NOMO-1 (cell line): Measurements from ENCODE around the gene NFIX.

Source experiments
- DNase-seq, 2 experiments: peaks; one replicate each; lab custom pipeline; 2025; ENCODE audit not compliant: unreplicated experiment in 2 of 2; lab: John Stamatoyannopoulos, UW

Gene NFIX

GRCh38 chr19:13006431-13007281, 11.4 kb downstream of the NFIX start:
- DNase-seq, result no peak

DNA sequence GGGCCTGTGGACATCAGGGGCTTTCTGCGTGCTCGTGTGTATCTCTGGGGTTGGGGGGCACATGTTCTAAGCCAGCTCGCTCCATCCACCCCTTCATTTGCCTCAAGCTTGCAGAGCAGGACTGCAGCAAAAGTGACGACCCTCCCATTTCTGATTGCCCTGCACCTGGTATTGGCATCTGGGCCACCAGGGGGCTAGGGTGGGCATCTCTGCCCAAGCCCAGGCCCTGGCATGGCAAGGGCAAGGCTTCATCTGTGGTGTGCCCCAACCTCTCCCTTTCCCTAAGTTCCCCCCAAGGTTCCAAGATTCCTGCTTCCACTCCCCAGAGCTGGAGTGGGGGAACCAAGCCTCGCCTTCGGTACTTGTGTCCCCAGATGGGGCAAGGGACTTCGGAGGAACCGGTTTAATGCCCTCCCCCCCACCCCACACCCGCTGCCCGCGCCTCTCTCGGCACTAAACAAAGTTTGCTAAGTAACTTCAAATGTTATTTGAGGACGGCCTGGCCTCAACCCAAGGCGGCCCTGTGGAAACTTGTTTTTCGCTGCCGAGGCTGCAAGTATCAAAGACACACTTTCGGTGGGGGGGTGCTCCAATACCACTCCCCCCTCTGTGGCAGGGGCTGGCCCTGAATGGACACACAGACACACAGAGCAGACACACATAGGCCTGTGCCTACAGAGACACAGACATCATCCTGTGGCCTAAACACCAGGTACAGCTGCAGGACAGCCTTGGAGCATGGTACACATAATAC, 12.2 kb downstream of the NFIX start:
- DNase-seq, result no peak

- no peak for DNase-seq
These were observed 13.9 kb downstream of the NFIX start for GRCh38 chr19:13008926-13009787.

GRCh38 chr19:13010038-13010991, 15.0 kb downstream of the NFIX start:
- DNase-seq, result no peak

DNA sequence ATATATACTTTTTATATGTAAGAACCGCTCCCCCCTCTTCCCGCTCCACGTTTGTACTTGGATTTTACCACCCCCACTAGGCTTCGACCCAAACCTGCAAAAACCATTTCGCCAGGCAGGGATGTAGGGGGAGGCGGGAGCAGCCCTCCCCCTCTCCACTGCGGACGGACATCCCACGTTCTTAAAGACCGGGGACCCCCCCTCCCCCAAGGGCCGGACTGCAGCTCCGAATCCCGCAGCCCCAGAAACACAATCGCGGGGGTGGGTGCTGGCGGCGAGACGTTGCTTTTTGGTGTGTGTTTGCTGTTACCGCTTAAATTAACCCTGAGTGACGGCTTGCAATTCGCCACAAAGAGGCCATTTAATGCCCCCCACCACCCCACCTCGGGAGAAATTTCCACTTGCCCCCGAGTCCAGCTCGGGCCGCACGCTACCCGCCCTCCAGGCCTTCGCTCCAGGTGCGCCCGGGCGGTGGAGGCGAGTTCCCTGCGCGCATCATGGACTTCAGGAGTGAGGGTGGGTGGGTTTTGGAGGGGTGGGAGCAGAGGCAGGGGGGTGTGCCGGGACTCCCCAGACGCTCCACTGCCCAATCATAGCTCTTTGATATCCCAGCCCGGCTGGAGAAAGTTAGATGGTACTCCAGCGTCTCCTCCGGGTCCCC, 15.8 kb downstream of the NFIX start:
- DNase-seq, result no peak

DNA sequence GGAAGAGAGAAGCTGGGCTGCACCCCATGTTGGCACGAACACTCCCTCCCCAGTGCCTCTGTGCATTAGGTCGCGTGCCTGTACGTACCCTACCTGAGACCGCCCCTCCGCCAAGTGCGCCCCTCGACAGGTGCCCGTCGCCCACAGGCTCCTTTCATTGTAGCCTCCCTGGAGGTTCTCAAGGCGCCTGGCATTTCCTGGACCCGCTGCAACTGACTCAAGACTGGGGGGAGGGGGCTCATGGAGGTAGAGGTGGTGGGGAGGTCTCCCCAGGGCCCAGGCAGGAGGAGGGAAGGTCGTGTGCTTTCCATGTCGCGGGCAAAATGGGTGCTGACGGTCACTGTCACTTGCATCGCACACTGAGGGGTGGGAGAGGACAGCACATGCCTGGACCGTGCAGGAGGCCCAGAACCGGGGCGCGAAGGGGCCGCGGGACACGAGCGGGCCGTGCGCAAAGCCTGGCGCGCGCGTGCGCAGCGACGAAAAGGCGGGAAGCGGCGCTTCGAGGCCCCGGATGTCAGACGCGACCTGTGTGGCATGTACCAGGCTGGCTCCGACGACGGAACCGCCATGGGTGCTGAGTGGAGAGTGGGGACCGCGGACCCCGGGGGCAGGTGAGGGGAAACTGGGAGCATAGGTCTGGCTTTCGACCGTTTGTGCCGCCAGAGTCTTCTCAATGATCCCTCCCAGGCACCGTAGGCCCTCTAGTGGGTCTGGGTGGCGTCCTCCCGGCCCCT, 16.5 kb downstream of the NFIX start:
- no peak for DNase-seq

DNA sequence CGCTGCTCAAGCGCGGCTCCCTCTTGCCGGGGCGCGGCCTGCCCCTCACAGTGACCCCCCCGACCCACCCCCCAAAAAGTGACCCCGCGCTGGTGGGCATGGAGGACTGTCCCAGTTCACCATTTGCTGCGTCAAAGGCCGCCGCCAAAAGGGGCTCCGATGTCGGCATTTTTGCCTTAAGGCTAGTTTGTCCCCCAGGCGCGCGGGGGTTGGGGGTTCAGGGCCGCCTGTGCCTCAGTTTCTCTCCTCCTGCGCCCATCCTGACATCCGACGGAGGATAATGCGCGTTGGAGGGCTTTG, 17.1 kb downstream of the NFIX start:
- DNase-seq, result no peak

- peak; percentile 27 to 52 for DNase-seq
These were observed 17.7 kb downstream of the NFIX start for GRCh38 chr19:13012690-13013608.

DNA sequence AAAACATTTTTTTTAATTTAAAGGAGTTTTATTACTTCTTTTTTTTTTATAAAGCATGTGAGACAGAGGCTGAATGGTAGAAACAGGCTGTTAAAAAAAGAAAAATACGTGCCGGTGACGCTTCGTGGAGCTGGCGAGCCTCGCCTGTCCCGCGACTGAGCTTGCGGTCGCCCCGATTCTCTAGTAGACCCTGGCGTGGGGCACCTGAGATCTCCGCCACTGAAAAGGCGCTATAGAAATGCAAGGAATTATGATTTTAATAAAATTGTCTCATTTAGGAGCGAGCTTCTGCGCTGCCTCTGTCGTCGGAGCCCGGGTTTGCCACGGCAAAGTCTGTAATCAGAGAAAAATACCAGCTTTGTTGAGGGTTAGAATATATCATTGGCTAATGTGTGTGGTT, 18.4 kb downstream of the NFIX start:
- no peak for DNase-seq

DNA sequence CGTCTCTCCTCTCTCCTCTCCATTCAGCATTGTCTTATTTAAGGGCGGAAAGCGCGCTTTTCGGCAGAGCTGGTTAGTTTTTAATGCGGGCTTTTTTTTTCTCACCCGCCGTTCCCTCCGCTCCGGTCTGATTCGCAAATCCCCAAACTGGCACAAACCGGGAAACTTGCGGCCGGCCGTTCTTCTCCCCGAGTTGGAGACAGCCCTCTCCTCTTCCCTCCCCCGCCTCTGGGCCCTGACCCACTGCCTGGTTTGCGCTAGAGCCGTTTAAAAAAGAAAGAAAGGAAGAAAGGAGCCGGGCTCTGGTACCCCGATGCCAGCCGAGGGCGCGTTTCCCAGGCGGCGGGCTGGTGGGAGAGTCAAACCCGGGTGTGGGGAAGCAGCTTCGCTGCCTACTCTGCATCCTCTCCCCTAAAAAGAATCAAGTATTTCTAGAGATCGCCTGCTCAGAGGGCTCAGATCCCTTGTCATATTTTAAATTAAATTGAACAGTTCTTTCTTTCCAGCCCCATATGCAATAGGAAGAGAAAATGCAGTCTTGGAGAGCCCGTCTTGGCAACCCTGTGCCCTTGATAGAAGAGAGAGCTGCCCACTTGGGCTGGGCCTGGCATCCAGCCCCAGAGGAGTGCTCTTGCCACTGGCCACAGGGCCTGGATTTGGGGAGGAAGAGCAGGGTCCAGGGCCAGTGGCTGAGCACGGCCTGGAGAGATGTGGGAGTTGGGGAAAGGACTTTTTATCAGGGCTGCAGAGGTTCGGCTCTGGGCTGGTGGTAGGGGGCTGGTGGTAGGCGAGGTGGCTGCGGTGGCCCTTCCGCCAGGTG, 19.0 kb downstream of the NFIX start:
- no peak for DNase-seq

- DNase-seq, result no peak
These were observed 19.6 kb downstream of the NFIX start for GRCh38 chr19:13014921-13015280.

- no peak for DNase-seq
These were observed 20.3 kb downstream of the NFIX start for GRCh38 chr19:13015361-13016223.

GRCh38 chr19:13016245-13016627, 21.0 kb downstream of the NFIX start:
- DNase-seq, result no peak

- no peak for DNase-seq
These were observed 21.5 kb downstream of the NFIX start for GRCh38 chr19:13016628-13017305.

- no peak for DNase-seq
These were observed 22.2 kb downstream of the NFIX start for GRCh38 chr19:13017306-13018034.
